Natural killer cell (primary cell): Measurements from ENCODE around the gene ATOX1. TPM values are rescaled to one million over a fixed set of nuclear protein-coding genes. Genes with fewer than 3 reads are reported as not detected.

Experiments
- ATAC-seq, 3 donors: fragments of 150-1000 bp in 2 of 3; fragments of 200-7000 bp in 1 of 3; cut with Tn5 transposase; 1 replicate in 1 of 3; 2 replicates in 2 of 3; pipeline ENCODE4 v1.10.0; 2021; ENCODE audit warnings: mild to moderate bottlenecking in 2 of 3, moderate library complexity in 2 of 3
- DNase-seq, 2 donors: peaks; one replicate each; pipeline versions ENCODE4 v3.0.0 to v3.0.0-alpha.2; 2013 to 2021; ENCODE audit warnings: mixed read lengths in 1 of 2
- H3K27ac ChIP-seq: one replicate; pipeline ENCODE4 v1.5.1; 2013; ENCODE audit warnings: mild to moderate bottlenecking, low read length
- H3K27me3 ChIP-seq: one replicate; pipeline ENCODE4 v1.6.1; 2013; ENCODE audit warnings: low read length; ENCODE audit not compliant: control insufficient read depth, insufficient read depth
- H3K36me3 ChIP-seq: one replicate; pipeline ENCODE4 v1.6.1; 2013; ENCODE audit warnings: low read length; ENCODE audit not compliant: control insufficient read depth, insufficient read depth
- H3K4me1 ChIP-seq: one replicate; pipeline ENCODE4 v1.6.1; 2013; ENCODE audit warnings: low read length; ENCODE audit not compliant: control insufficient read depth, insufficient read depth
- H3K4me3 ChIP-seq: one replicate; pipeline ENCODE4 v1.5.1; 2013; ENCODE audit warnings: low read length
- H3K9me3 ChIP-seq: one replicate; pipeline ENCODE4 v1.6.1; 2013; ENCODE audit warnings: low read length; ENCODE audit not compliant: control insufficient read depth, insufficient read depth
- H3K27ac Mint-ChIP-seq, 2 donors: one replicate each; pipeline ENCODE4 v1.8.0; 2022; ENCODE audit warnings: mild to moderate bottlenecking in 2 of 2, mixed read lengths in 2 of 2, moderate library complexity in 1 of 2
- H3K27me3 Mint-ChIP-seq, 2 donors: one replicate each; pipeline ENCODE4 v1.8.0; 2022; ENCODE audit warnings: low read depth in 2 of 2, mixed read lengths in 2 of 2
- H3K36me3 Mint-ChIP-seq: one replicate; pipeline ENCODE4 v1.8.0; 2022; ENCODE audit warnings: mixed read lengths
- H3K4me1 Mint-ChIP-seq, 2 donors: one replicate each; pipeline ENCODE4 v1.8.0; 2022; ENCODE audit warnings: mixed read lengths in 2 of 2
- H3K4me3 Mint-ChIP-seq: one replicate; pipeline ENCODE4 v1.8.0; 2022; ENCODE audit warnings: mild to moderate bottlenecking, moderate library complexity, mixed read lengths
- H3K9me3 Mint-ChIP-seq, 2 donors: one replicate each; pipeline ENCODE4 v1.8.0; 2022; ENCODE audit warnings: mixed read lengths in 2 of 2
- CTCF ChIP-seq: fragments of 200-600 bp; IDR thresholded peaks from one replicate; pipeline ENCODE4 v1.8.0; 2022; ENCODE audit warnings: antibody characterized with exemption
- WGBS: methylation state at CpG from one replicate; pipeline ENCODE4 v1.1.7; 2013; ENCODE audit warnings: missing lambda C conversion rate; ENCODE audit not compliant: insufficient coverage; 5-methylcytosine and 5-hydroxymethylcytosine counted together
- intact Hi-C: fragments of 100-400 bp; cut with micrococcal nuclease; formaldehyde crosslinking; loops from one replicate; pipeline ENCODE4 v1.14.2; 2022
- total RNA-seq, 4 donors: library from RNA; stranded (reverse); fragments of 120-200 nt in 1 of 4; gene quantifications; one replicate each; pipeline versions ENCODE4 v1.2.3 to v1.2.4, GENCODE V29; 2013 to 2022

Gene ATOX1
- total RNA-seq, 3 donors from 2014 or later (not counting 1 experiment from before 2014, with no cell fraction given): 41.5 to 46.4 (median 46.2) TPM

- intact Hi-C loops: no loop called here
- WGBS: 86% methylated on average over 1 of the region's 3 CpGs
- Histone ChIP-seq H3K9me3 (no peaks in the 10 kb centered on the region), H3K4me1 (no peaks in the 10 kb centered on the region), H3K36me3 (peaks cover 87% of the 10 kb centered on the region), H3K4me3 (no peak overlapping the region), H3K27me3 (no peaks in the 10 kb centered on the region), H3K27ac (no peak overlapping the region)
- ATAC-seq: no peak
- Mint-ChIP-seq H3K4me3 (no peak overlapping the region), H3K36me3 (peaks cover 16% of the 10 kb centered on the region), H3K27ac (peak overlapping the region in 1 of 2 donors; percentile 23), H3K9me3 (no peaks in the 10 kb centered on the region), H3K4me1 (peaks cover 10 to 18% of the 10 kb centered on the region in 2 donors), H3K27me3 (no peaks in the 10 kb centered on the region)
- DNase-seq: no peak
- TF ChIP-seq CTCF: no peak
These were observed 41.0 kb upstream of the ATOX1 start for GRCh38 chr5:151799407-151799806.

GRCh38 chr5:151798674-151799073, 40.2 kb upstream of the ATOX1 start:
- H3K27me3 ChIP-seq: no peaks in the 10 kb centered on the region
- no peak for TF ChIP-seq CTCF
- Mint-ChIP-seq H3K4me1 (peaks cover 13 to 21% of the 10 kb centered on the region in 2 donors), H3K27ac (peak overlapping the region; percentile 6 to 22), H3K36me3 (peaks cover 16% of the 10 kb centered on the region), H3K4me3 (no peak overlapping the region), H3K27me3 (no peaks in the 10 kb centered on the region), H3K9me3 (no peaks in the 10 kb centered on the region)
- H3K4me1 ChIP-seq: no peaks in the 10 kb centered on the region
- peaks cover 88% of the 10 kb centered on the region for H3K36me3 ChIP-seq
- ATAC-seq (no peak), DNase-seq (no peak)
- no peak overlapping the region for H3K27ac ChIP-seq
- no peak overlapping the region for H3K4me3 ChIP-seq
- H3K9me3 ChIP-seq: no peaks in the 10 kb centered on the region
- intact Hi-C loops: no loop called here
- 97% methylated on average over 3 of the region's 3 CpGs for WGBS

- DNase-seq (no peak), ATAC-seq (no peak)
- peaks cover 20 to 21% of the 10 kb centered on the region in 2 donors for H3K4me1 Mint-ChIP-seq
- H3K27me3 ChIP-seq: no peaks in the 10 kb centered on the region
- H3K9me3 ChIP-seq: no peaks in the 10 kb centered on the region
- H3K36me3 ChIP-seq: peaks cover 93% of the 10 kb centered on the region
- H3K27ac Mint-ChIP-seq: peak overlapping the region in 1 of 2 donors; percentile 16
- no peak overlapping the region for H3K4me3 ChIP-seq
- no peaks in the 10 kb centered on the region for H3K9me3 Mint-ChIP-seq
- H3K4me1 ChIP-seq: no peaks in the 10 kb centered on the region
- no peak overlapping the region for H3K27ac ChIP-seq
- H3K27me3 Mint-ChIP-seq: no peaks in the 10 kb centered on the region
- no peak for TF ChIP-seq CTCF
- no CpG with 5 or more reads among the region's 1 CpG for WGBS
- H3K4me3 Mint-ChIP-seq: no peak overlapping the region
- intact Hi-C loops: no loop called here
- peaks cover 26% of the 10 kb centered on the region for H3K36me3 Mint-ChIP-seq
These were observed 37.0 kb upstream of the ATOX1 start for GRCh38 chr5:151795426-151795825.

GRCh38 chr5:151793358-151793757, 34.9 kb upstream of the ATOX1 start:
- Histone ChIP-seq H3K4me3 (no peak overlapping the region), H3K27ac (no peak overlapping the region), H3K27me3 (no peaks in the 10 kb centered on the region), H3K4me1 (no peaks in the 10 kb centered on the region), H3K9me3 (no peaks in the 10 kb centered on the region), H3K36me3 (peaks cover 89% of the 10 kb centered on the region)
- H3K36me3 Mint-ChIP-seq: peaks cover 35% of the 10 kb centered on the region
- H3K4me1 Mint-ChIP-seq: peaks cover 18 to 19% of the 10 kb centered on the region in 2 donors
- no peaks in the 10 kb centered on the region for H3K27me3 Mint-ChIP-seq
- H3K27ac Mint-ChIP-seq: peak overlapping the region in 1 of 2 donors; percentile 60
- no peak for TF ChIP-seq CTCF
- no peak overlapping the region for H3K4me3 Mint-ChIP-seq
- H3K9me3 Mint-ChIP-seq: no peaks in the 10 kb centered on the region
- DNase-seq (no peak), ATAC-seq (no peak)
- intact Hi-C loops: no loop called here
- 97% methylated on average over 3 of the region's 3 CpGs for whole genome bisulfite sequencing
